Lung microvascular endothelial cell (primary cell): Measurements from ENCODE around the gene CRMP1. TPM values are rescaled to one million over a fixed set of nuclear protein-coding genes. Genes with fewer than 3 reads are reported as not detected.
"Not testable (repeated sequence)": the region's sequence is repeated elsewhere in the genome, so short reads cannot be mapped to it uniquely, and the experiment has no call there.

ENCODE experiments used
- DNase-seq, 2 donors: peaks; one replicate each; pipeline versions ENCODE4 v3.0.0 to v3.0.0-alpha.2; 2010; ENCODE audit warnings: low read depth in 2 of 2
- total RNA-seq: library from RNA; depleted of rRNA; stranded (reverse); fragments of >200 nt; gene quantifications from 2 replicates; pipeline ENCODE4 v1.2.1, GENCODE V29; 2014

Gene CRMP1
- total RNA-seq, 1 donor from 2014 or later, result under 0.01 TPM

DNA sequence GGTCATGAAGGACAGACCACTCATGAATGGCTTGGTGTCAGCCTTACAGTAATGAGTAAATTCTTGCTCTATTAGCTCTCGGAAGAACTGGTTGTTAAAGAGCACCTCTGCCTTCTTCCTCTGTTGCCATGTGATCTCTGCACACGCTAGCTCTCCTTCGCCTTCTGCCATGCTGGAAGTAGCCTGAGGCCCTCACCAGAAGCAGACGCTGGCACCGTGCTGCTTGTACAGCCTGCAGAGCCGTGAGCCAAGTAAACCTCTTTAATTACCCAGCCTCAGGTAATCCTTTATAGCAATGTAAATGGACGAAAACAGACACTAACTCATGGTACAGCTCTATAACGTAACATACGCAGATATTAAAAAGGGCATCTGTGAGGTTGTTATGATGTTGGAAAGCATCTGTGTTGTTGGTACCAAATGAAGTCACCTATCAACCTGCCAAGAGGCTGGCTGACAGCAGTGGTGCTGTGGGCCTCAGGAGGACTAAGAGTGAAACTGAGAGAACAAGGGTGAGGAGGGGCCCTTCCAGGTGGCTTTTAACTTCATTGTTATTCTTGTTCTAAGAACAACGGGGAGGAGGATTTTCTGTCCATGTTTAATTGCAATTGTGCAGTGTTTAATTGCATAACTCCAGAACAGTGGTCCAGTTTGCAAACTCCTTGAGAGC, 69.2 kb downstream of the CRMP1 start:
- DNase-seq, result no peak

- no peak for DNase-seq
Observed at GRCh38 chr4:5822619-5823018, 70.3 kb downstream of the CRMP1 start.

GRCh38 chr4:5821665-5822358, 71.1 kb downstream of the CRMP1 start:
- DNase-seq, result peak in 1 of 2 donors; percentile 20

DNA sequence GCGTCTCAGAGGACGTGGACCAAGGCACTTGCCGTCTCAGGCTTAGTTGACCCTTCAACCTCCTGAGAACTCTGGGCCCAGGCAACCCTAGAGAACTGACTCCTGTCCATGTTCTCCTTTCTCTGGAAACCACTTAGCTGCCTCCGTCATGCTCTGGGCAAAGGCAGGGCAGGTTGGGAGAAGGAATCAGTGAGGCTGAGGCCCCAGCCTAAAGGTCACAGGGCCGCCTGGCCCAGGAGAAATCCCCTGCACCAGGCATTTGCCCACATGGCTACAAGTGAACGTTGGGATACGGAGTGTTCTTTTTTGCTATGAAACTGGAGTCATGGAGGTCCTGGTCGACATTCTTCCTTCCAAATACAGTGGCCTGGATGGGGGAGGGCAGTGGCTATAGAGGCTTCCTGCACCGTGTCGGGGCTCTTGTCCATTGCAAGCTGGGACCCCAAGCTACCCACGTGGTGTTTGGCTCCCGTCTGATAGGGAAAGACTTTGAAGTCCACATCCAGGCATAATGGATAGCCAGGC, 76.0 kb downstream of the CRMP1 start:
- DNase-seq, result no peak

DNA sequence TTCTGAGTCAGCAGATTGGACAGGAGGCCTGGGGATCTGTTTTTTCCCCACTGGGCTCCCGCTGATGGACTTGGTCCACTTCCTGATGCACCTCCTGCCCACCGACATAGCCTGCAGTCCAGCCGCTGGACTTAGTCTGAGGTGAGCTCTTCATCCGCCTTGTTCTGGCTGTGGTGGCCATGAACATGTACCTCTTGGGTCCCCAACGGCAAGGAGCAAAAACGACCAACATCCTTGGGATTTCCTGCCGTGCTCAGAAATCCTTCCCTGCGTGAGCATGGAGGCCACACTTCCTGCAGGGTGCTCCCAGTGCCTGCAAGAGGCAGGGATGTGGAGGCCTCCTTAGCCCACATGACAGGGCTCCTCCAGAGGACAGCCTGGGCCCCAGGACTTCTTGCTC, 76.8 kb downstream of the CRMP1 start:
- no peak for DNase-seq

DNA sequence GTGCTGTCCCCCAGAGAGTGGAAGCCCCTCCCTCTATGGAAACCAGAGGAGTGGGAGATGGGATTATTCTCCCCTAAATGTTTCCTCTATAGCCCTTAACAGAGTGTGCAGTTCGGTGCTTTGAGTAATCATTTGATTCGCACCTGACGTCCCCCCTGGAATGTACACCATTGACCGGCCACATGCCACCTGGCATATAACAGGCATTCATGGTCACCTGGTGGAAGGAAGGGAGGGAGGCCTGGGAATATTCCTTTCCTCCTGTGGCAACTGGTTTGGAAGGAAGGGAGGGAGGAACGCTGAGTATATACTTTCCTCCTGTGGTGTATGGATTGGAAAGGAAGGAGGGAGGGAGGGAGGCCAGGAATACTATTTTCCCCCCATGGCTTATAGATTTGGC, 77.2 kb downstream of the CRMP1 start:
- DNase-seq, result no peak

- DNase-seq, result no peak
Observed at GRCh38 chr4:5814421-5814820, 78.5 kb downstream of the CRMP1 start.

DNA sequence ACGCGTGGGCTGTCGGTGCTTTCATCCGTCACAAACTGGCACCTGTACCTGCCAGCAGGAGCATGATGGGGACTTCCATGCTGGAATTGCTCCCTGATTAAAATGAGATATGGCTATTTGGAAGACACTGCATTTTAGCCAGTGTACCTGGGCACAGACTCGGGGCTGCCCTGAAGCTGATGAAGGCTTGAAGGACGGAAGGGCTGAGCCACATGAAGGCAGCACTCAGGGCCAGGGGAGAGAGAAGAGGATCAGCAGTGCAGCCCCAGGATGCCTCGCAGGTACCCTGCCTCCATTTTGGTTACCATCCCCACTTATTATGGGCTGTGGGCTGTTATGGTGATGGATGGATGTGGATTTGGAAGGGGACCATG, 79.0 kb downstream of the CRMP1 start:
- DNase-seq, result no peak

DNA sequence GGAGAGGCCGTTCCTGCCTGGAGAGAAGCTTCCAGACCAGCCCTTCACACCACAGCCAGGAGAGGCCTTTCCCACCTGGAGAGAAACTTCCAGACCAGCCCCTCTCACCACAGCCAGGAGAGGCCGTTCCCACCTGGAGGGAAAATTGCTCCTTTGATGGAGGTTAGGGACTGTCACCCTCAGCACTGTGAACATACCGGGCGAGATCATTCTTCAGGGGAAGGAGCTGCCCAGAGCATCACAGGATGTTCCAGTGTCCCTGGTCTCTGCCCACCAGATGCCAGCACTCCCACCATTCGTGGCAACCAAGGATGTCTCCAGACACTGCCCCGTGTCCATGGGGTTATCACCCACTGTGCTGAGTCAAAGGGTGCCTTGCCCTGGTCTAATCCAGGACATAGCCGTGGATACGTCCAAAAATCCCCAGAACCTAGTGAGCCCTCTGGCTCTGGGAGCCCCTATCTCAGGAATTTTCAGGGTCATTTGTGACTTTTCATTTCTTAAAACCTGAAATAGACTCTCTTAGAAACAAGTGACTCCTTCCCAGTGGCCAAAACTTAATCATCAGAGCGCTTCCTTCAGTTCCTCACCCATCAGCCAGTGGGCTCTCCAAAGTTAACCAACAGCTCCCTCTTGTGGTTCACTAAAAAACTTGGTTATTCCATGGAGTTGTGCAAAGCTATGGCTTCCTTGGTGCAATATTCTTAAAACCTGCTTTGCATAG, 80.2 kb downstream of the CRMP1 start:
- peak; percentile 65 to 74 for DNase-seq

- not testable (repeated sequence) for DNase-seq
Observed at GRCh38 chr4:5812057-5812456, 80.8 kb downstream of the CRMP1 start.

- no peak for DNase-seq
Observed at GRCh38 chr4:5810770-5811430, 82.0 kb downstream of the CRMP1 start.

DNA sequence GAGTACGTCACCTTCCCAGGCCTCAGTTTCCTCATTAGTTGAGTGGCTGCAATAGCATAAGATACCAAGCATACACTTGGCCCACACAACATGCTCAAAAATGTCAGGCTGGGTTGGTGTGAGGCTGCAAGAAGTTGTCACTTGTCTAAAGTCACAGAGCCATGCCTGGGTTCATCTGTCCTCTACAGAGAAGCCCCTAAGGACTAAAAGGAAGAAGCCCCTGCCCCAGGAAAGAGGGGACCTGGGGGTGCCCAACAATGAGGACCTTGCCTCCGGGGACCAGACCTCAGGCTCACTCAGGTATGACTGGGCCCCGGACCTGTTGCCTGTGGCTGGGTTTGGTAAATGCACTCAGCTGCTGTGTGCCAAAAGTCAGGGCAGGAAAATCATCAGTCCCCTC, 82.7 kb downstream of the CRMP1 start:
- no peak for DNase-seq

- no peak for DNase-seq
Observed at GRCh38 chr4:5809216-5809776, 83.6 kb downstream of the CRMP1 start.

DNA sequence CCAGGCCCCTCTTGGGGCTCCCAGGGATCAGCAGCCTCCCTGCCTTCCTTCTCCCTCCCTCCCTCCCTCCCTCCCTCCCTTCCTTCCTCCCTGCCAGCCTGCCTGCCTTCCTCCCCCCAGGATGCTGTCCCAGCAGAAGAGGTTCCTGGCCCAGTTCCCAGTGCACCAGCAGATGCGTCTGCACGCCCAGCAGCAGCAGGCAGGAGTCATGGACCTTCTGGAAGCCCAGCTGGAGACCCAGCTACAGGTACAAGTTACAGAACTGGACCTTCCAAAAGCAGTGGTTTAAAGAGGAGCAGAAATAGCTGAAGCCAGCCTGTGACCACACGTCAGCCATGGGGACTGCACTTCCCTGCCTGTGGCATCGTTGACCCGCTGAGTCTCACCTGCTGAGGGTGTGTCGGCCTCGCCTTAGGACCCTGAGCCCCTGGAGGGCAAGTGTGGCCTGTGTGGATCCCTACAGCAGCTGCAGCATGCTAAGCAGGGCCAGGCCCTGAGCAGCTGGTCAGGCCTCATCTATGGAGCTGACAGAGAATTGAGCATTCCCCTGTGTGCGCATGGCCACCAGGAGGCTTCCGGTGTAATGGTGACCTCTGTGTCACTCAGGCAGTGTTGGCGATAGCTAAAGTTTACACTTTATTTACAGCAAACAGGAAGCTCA, 84.7 kb downstream of the CRMP1 start:
- peak; percentile 32 to 48 for DNase-seq

DNA sequence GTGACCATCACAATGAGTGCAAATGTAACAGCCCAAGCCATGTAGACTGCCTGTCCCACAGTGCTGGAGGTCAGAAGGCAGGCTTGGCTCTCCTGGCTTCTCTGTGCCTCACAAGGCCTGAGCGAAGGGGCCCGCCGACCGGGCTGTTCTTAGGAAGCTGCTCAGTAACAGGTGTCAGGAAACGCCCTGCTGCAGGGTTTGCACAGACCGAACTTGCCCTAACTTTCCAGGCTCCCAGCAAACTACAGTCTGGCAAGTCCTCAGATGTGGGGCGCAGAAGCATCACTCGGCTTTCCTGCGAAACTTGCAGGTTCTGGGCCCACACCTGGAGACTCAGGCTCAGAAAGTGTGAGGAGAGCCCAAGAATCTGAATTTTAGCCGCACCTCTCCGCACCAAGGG, 87.6 kb downstream of the CRMP1 start:
- DNase-seq, result no peak

DNA sequence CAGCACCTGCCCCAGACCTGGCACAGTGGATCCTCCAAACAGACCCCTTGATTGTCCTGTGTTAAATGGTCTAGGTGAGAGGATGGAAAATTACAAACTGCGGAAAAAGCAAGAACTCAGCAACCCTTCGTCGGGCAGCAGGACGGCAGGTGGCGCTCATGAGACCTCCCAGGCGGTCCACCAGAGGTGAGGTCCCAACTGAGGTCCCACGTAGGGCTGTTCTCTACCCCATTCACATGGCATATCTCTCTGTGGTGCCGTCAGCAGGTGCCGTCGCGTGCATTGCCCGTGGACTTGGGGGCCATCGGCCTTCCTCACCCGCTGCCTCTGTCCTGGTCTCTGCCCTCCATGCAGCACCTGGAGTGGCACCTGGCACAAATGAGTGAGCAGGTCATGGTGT, 88.2 kb downstream of the CRMP1 start:
- no peak for DNase-seq

DNA sequence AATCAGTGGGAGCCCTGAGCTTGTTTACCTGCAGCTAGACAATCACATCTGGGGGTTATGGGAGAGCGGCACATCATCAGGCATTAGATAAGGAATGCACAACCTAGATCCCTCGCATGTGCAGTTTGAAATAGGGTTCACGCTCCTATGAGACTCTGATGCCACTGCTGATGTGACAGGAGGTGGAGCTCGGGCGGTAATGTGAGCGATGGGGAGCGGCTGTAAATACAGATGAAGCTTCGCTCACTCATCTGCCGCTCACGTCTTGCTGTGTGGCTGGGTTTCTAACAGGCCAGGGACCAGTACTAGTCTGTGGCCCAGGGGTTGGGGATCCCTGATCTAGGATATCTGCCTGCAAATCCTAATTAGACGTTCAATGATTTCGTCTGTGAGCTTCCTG, 90.3 kb downstream of the CRMP1 start:
- no peak for DNase-seq

GRCh38 chr4:5801696-5802095, 91.2 kb downstream of the CRMP1 start:
- DNase-seq, result no peak

GRCh38 chr4:5800496-5800895, 92.4 kb downstream of the CRMP1 start:
- no peak for DNase-seq

GRCh38 chr4:5799406-5799805, 93.5 kb downstream of the CRMP1 start:
- no peak for DNase-seq

DNA sequence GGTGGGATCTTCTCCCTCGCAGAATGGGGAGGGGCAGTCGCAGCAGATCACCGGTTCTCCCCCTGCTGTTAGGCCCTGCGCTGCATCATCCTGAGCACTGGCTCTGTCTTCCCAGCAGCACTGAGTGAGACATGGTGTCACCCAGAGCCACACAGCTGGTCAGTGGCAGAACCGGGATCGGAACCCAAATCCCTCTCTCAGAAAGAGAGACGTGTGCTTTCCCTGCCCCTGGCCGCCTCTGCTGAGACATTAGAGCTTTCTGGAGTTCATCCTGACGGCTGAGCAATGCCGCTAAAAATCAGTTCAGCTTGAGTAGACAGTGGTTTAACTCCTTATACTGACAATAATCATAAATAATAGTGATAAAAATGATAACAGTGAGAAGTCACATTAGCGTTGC, 93.9 kb downstream of the CRMP1 start:
- no peak for DNase-seq
